GM23248 (cell line): ENCODE data around the gene ACTN1.

Experiments used
- EZH2 ChIP-seq: fragments of 200-600 bp; sonication (generic); IDR thresholded peaks from 2 replicates; pipeline ENCODE4 v1.6.1; 2018; ENCODE audit warnings: antibody characterized with exemption, mild to moderate bottlenecking; ENCODE audit not compliant: insufficient read depth, poor library complexity, severe bottlenecking
- EZH2phosphoT487 ChIP-seq: fragments of 200-600 bp; sonication (generic); IDR thresholded peaks from 2 replicates; pipeline ENCODE4 v1.6.1; 2018; ENCODE audit warnings: antibody characterized with exemption, moderate library complexity, mild to moderate bottlenecking, low read depth; ENCODE audit not compliant: insufficient read depth

DNA sequence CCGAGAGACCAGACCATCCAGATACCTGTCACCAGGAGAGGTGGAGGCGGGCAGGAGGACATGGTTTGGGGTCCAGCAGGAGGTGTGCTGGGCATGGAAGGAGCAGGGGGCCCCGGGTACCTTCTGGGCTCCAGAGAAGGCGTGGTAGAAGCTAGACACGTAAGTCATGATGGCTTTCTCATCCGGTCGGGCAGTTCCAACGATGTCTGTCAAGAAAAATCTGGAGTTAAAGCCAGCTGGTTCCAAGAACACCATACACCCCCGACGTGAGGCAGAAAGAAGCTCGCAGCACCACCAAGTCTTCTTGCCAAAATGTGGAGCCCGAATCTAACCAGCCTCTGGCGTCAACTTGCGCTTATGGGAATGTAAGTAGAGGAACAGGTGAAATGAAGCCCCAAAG, 76.7 kb downstream of the ACTN1 start:
- no peak for TF ChIP-seq EZH2
- no peak for TF ChIP-seq EZH2phosphoT487
